Measurements from ENCODE around the gene FN1. TPM values are rescaled to one million over a fixed set of nuclear protein-coding genes. Genes with fewer than 3 reads are reported as not detected.
"Not testable (repeated sequence)": the region's sequence is repeated elsewhere in the genome, so short reads cannot be mapped to it uniquely, and the experiment has no call there.

FN1 gene
- total RNA-seq, 1 donor from 2014 or later = 52.0 TPM

- no peak overlapping the region for H3K27ac Mint-ChIP-seq
- no peak overlapping the region for H2AFZ ChIP-seq (replicated peaks)
- TF ChIP-seq CTCF (IDR thresholded peaks at IDR 0.05) = no peak
- TF ChIP-seq EZH2phosphoT487 (IDR thresholded peaks at IDR 0.05) = no peak
- TF ChIP-seq EZH2 (IDR thresholded peaks at IDR 0.05) = no peak
- no peaks in the 10 kb centered on the region for H3K9me3 ChIP-seq (ENCODE audit: low read depth)
- no peaks in the 10 kb centered on the region for H3K27me3 ChIP-seq
- no peak overlapping the region for H3K9ac ChIP-seq
- H3K4me2 ChIP-seq = no peak overlapping the region
- H3K36me3 Mint-ChIP-seq = peaks cover 27% of the 10 kb centered on the region
- H3K4me3 ChIP-seq = no peak overlapping the region
- H3F3A ChIP-seq (ENCODE audit: low read depth) = no peaks in the 10 kb centered on the region
- no peak for DNase-seq (ENCODE audit: low spot score)
- H3K27ac ChIP-seq = no peak overlapping the region
- H3K79me2 ChIP-seq (ENCODE audit: low read depth) = no peaks in the 10 kb centered on the region
- H3K4me3 Mint-ChIP-seq = no peak overlapping the region
- no peaks in the 10 kb centered on the region for H3K4me1 Mint-ChIP-seq
- no peaks in the 10 kb centered on the region for H4K20me1 ChIP-seq (ENCODE audit: low read depth)
- H3K27me3 Mint-ChIP-seq (ENCODE audit: insufficient read depth, low read depth) = no peaks in the 10 kb centered on the region
- H3K4me1 ChIP-seq = no peaks in the 10 kb centered on the region
- H3K9me3 Mint-ChIP-seq = no peaks in the 10 kb centered on the region
- H3K36me3 ChIP-seq = no peaks in the 10 kb centered on the region
Measured at GRCh38 chr2:215361211-215361875, 74.5 kb downstream of the FN1 start.

DNA sequence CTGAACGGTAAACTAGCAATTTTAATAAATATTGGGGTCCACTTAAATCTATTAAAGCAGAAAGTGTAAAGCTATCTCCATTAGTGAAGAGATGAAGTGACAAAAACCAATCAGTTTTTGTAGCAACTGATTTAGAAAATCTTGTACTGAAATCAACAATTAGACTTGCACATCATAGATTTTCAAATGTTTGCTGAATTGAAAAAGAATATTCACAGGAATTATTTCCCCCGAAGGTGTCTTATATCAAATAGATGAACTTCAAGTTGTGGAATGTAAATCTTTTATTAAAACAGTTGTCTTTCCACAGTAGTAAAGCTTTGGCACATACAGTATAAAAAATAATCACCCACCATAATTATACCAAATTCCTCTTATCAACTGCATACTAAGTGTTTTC is 75.3 kb downstream of the FN1 start:
- H3K36me3 Mint-ChIP-seq = peaks cover 27% of the 10 kb centered on the region
- TF ChIP-seq CTCF (IDR thresholded peaks at IDR 0.05) = no peak
- no peak for TF ChIP-seq EZH2phosphoT487 (IDR thresholded peaks at IDR 0.05)
- TF ChIP-seq EZH2 (IDR thresholded peaks at IDR 0.05) = no peak
- no peak for DNase-seq (ENCODE audit: low spot score)
- Histone ChIP-seq H3K4me1 (no peaks in the 10 kb centered on the region), H3K36me3 (no peaks in the 10 kb centered on the region), H3K4me2 (no peak overlapping the region), H3K9me3 (ENCODE audit: low read depth) (no peaks in the 10 kb centered on the region), H2AFZ (replicated peaks) (no peak overlapping the region), H3F3A (ENCODE audit: low read depth) (no peaks in the 10 kb centered on the region), H3K27me3 (no peaks in the 10 kb centered on the region), H3K9ac (no peak overlapping the region), H3K27ac (no peak overlapping the region), H3K79me2 (ENCODE audit: low read depth) (no peaks in the 10 kb centered on the region), H4K20me1 (ENCODE audit: low read depth) (no peaks in the 10 kb centered on the region), H3K4me3 (no peak overlapping the region)
- H3K9me3 Mint-ChIP-seq = no peaks in the 10 kb centered on the region
- H3K4me3 Mint-ChIP-seq = no peak overlapping the region
- H3K4me1 Mint-ChIP-seq = no peaks in the 10 kb centered on the region
- no peak overlapping the region for H3K27ac Mint-ChIP-seq
- H3K27me3 Mint-ChIP-seq (ENCODE audit: insufficient read depth, low read depth) = no peaks in the 10 kb centered on the region

DNA sequence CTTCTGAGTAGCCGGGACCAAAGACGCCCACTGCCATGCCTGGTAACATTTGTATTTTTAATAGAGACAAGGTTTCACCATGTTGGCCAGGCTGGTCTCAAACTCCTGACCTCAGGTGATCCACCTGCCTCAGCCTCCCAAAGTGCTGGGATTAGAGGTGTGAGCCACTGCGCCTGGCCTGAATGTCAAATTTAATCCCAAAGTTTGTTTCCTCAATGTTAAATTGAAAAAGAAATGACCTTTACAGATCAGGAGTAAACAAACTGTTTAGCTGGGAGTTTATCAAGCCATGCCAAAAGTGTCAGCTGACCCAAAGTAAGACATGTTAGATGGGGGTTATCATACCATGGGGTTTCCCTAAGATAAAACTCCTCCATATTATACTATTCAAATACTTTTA is 75.8 kb downstream of the FN1 start:
- not testable (repeated sequence) for H4K20me1 ChIP-seq (ENCODE audit: low read depth); DNase-seq (ENCODE audit: low spot score); H3K27ac Mint-ChIP-seq; H3K27me3 ChIP-seq; H3K9me3 Mint-ChIP-seq; H3K4me3 ChIP-seq; H3K4me3 Mint-ChIP-seq; H3K9me3 ChIP-seq (ENCODE audit: low read depth); H3K27ac ChIP-seq; H3K4me1 Mint-ChIP-seq; H3K4me2 ChIP-seq; H3K27me3 Mint-ChIP-seq (ENCODE audit: insufficient read depth, low read depth); H3K9ac ChIP-seq; H2AFZ ChIP-seq (replicated peaks); H3F3A ChIP-seq (ENCODE audit: low read depth); H3K4me1 ChIP-seq; H3K79me2 ChIP-seq (ENCODE audit: low read depth); H3K36me3 ChIP-seq
- peaks cover 26% of the 10 kb centered on the region for H3K36me3 Mint-ChIP-seq

GRCh38 chr2:215359576-215359922 is 76.3 kb downstream of the FN1 start:
- Histone ChIP-seq H3K79me2 (ENCODE audit: low read depth) (no peaks in the 10 kb centered on the region), H3K36me3 (no peaks in the 10 kb centered on the region), H3F3A (ENCODE audit: low read depth) (no peaks in the 10 kb centered on the region), H3K9me3 (ENCODE audit: low read depth) (no peaks in the 10 kb centered on the region), H3K27ac (no peak overlapping the region), H3K27me3 (no peaks in the 10 kb centered on the region), H3K4me1 (no peaks in the 10 kb centered on the region), H3K4me3 (no peak overlapping the region), H4K20me1 (ENCODE audit: low read depth) (no peaks in the 10 kb centered on the region), H3K9ac (no peak overlapping the region), H3K4me2 (no peak overlapping the region), H2AFZ (replicated peaks) (no peak overlapping the region)
- Mint-ChIP-seq H3K27me3 (ENCODE audit: insufficient read depth, low read depth) (no peaks in the 10 kb centered on the region), H3K9me3 (no peaks in the 10 kb centered on the region), H3K36me3 (peaks cover 22% of the 10 kb centered on the region), H3K4me3 (no peak overlapping the region), H3K4me1 (no peaks in the 10 kb centered on the region), H3K27ac (no peak overlapping the region)
- TF ChIP-seq EZH2phosphoT487 (IDR thresholded peaks at IDR 0.05) (no peak), EZH2 (IDR thresholded peaks at IDR 0.05) (no peak), CTCF (IDR thresholded peaks at IDR 0.05) (no peak)
- no peak for DNase-seq (ENCODE audit: low spot score)
